A673 (cell line): ENCODE results near the gene ATP5ME. TPM values are rescaled to one million over a fixed set of nuclear protein-coding genes. Genes with fewer than 3 reads are reported as not detected.

Experiments
- BruUV-seq: library from RNA; stranded (reverse); fragments of 400-500 nt; replicated peaks from 2 replicates; lab custom pipeline; 2021; lab: Mats Ljungman, UMichigan
- CTCF ChIA-PET: fragments of 300-600 bp; sonication (Branson Sonifier 250); formaldehyde crosslinking; loops from one replicate; lab custom pipeline; 2022; ENCODE audit warnings: antibody characterized with exemption; lab: Charles Lee
- POLR2A ChIA-PET: fragments of 300-600 bp; sonication (Branson Sonifier 250); formaldehyde crosslinking; loops from one replicate; lab custom pipeline; 2022; ENCODE audit warnings: antibody characterized with exemption; ENCODE audit not compliant: low non-redundant PET; lab: Charles Lee
- DNase-seq: peaks from one replicate; pipeline ENCODE4 v3.0.0-alpha.2; 2015; ENCODE audit warnings: low spot score
- H3K27ac ChIP-seq: fragments of 200-600 bp; sonication (generic); 2 replicates; pipeline ENCODE4 v1.5.1; 2016; ENCODE audit warnings: mixed run types, low read depth, mild to moderate bottlenecking, mixed read lengths, antibody characterized with exemption, low read length; ENCODE audit not compliant: poor library complexity, severe bottlenecking
- H3K27me3 ChIP-seq: fragments of 200-600 bp; sonication (generic); replicated peaks from 2 replicates; pipeline ENCODE4 v1.6.1; 2017; ENCODE audit warnings: mixed run types, low read depth, mild to moderate bottlenecking, mixed read lengths, antibody characterized with exemption, low read length; ENCODE audit not compliant: insufficient read depth, poor library complexity
- H3K36me3 ChIP-seq: fragments of 200-600 bp; sonication (generic); 2 replicates; pipeline ENCODE4 v1.6.1; 2016; ENCODE audit warnings: mixed run types, mild to moderate bottlenecking, mixed read lengths, antibody characterized with exemption, low read length; ENCODE audit not compliant: insufficient read depth, poor library complexity, severe bottlenecking
- H3K4me1 ChIP-seq: fragments of 200-600 bp; sonication (generic); 2 replicates; pipeline ENCODE4 v1.6.1; 2017; ENCODE audit warnings: mixed run types, mild to moderate bottlenecking, mixed read lengths, antibody characterized with exemption, low read length; ENCODE audit not compliant: insufficient read depth, poor library complexity, severe bottlenecking
- H3K4me3 ChIP-seq: fragments of 200-600 bp; sonication (generic); 2 replicates; pipeline ENCODE4 v1.5.1; 2016; ENCODE audit warnings: low read depth, mixed run types, mild to moderate bottlenecking, mixed read lengths, low read length; ENCODE audit not compliant: poor library complexity, severe bottlenecking
- H3K9me3 ChIP-seq: fragments of 200-600 bp; sonication (generic); 2 replicates; pipeline ENCODE4 v1.6.1; 2016; ENCODE audit warnings: mixed run types, low read depth, mild to moderate bottlenecking, mixed read lengths, antibody characterized with exemption, low read length; ENCODE audit not compliant: poor library complexity, severe bottlenecking
- CTCF ChIP-seq: fragments of 300-800, 200-600 bp; sonication (generic); conservative IDR thresholded peaks from 2 replicates; pipeline ENCODE4 v1.5.1; 2017; ENCODE audit warnings: low read depth, mild to moderate bottlenecking, antibody characterized with exemption, low read length, moderate library complexity, mixed read lengths
- EZH2 ChIP-seq: fragments of 200-600 bp; sonication (generic); IDR thresholded peaks from 2 replicates; pipeline ENCODE4 v1.6.1; 2017; ENCODE audit warnings: borderline replicate concordance, low read depth, mild to moderate bottlenecking, mixed read lengths, antibody characterized with exemption, low read length; ENCODE audit not compliant: poor library complexity, severe bottlenecking
- intact Hi-C: fragments of 100-400 bp; cut with micrococcal nuclease; formaldehyde crosslinking; loops from one replicate; pipeline ENCODE4 v1.10.0; 2022; ENCODE audit not compliant: unreplicated experiment
- total RNA-seq: library from RNA; stranded (reverse); gene quantifications from 2 replicates; pipeline ENCODE4 v1.2.3, GENCODE V29; 2021

The ATP5ME gene
- total RNA-seq, 1 experiment from 2014 or later = 383 TPM

GRCh38 chr4:712093-712492, 38.0 kb upstream of the ATP5ME start:
- Histone ChIP-seq H3K4me1 (no peaks in the 10 kb centered on the region), H3K9me3 (no peaks in the 10 kb centered on the region), H3K36me3 (peaks cover 10% of the 10 kb centered on the region), H3K4me3 (no peak overlapping the region), H3K27me3 (no peaks in the 10 kb centered on the region), H3K27ac (no peak overlapping the region)
- TF ChIP-seq EZH2 (no peak), CTCF (no peak)
- BruUV-seq = no TSS peak
- DNase-seq = no peak
- ChIA-PET CTCF (no interaction called here), POLR2A (no interaction called here)
- intact Hi-C loops = no loop called here

- POLR2A ChIA-PET = no interaction called here
Observed at GRCh38 chr4:710916-711315, 36.8 kb upstream of the ATP5ME start.

GRCh38 chr4:710116-710515, 36.0 kb upstream of the ATP5ME start:
- no peaks in the 10 kb centered on the region for H3K4me1 ChIP-seq
- intact Hi-C loops = no loop called here
- BruUV-seq = no TSS peak
- H3K27me3 ChIP-seq = no peaks in the 10 kb centered on the region
- TF ChIP-seq CTCF (no peak), EZH2 (no peak)
- POLR2A ChIA-PET = interaction anchor here (0.6 kb wide), 1 partner anchor 11 kb away, joined by 21 read pairs; no protein-coding TSS in a partner anchor
- CTCF ChIA-PET = no interaction called here
- no peak overlapping the region for H3K27ac ChIP-seq
- no peaks in the 10 kb centered on the region for H3K9me3 ChIP-seq
- no peak overlapping the region for H3K4me3 ChIP-seq
- peaks cover 10% of the 10 kb centered on the region for H3K36me3 ChIP-seq
- no peak for DNase-seq

More at GRCh38 chr4:710916-711315, 36.8 kb upstream of the ATP5ME start:
- Histone ChIP-seq H3K36me3 (peaks cover 10% of the 10 kb centered on the region), H3K4me1 (no peaks in the 10 kb centered on the region), H3K9me3 (no peaks in the 10 kb centered on the region), H3K4me3 (no peak overlapping the region), H3K27me3 (no peaks in the 10 kb centered on the region), H3K27ac (no peak overlapping the region)
- no TSS peak for BruUV-seq
- no peak for DNase-seq
- no peak for TF ChIP-seq CTCF
- TF ChIP-seq EZH2 = no peak
- intact Hi-C loops = no loop called here
- CTCF ChIA-PET = no interaction called here
